HG03066 (cell line): ENCODE data around the gene PACRG.

Experiments
- ATAC-seq: cut with Tn5 transposase; IDR thresholded peaks from one replicate; pipeline ENCODE4 v1.9.1; 2021; ENCODE audit warnings: low read depth; ENCODE audit not compliant: unreplicated experiment

PACRG gene

GRCh38 chr6:163226181-163226835 is 498.5 kb downstream of the PACRG start:
- no peak for ATAC-seq

GRCh38 chr6:163226836-163227485 is 499.2 kb downstream of the PACRG start:
- ATAC-seq: no peak

- ATAC-seq: no peak
Observed at GRCh38 chr6:163228041-163228440, 500.3 kb downstream of the PACRG start.

- ATAC-seq: no peak
Observed at GRCh38 chr6:163229050-163229449, 501.3 kb downstream of the PACRG start.

GRCh38 chr6:163230901-163231300 is 503.1 kb downstream of the PACRG start:
- ATAC-seq: no peak

GRCh38 chr6:163231356-163232014 is 503.7 kb downstream of the PACRG start:
- no peak for ATAC-seq

GRCh38 chr6:163232015-163232523 is 504.3 kb downstream of the PACRG start:
- no peak for ATAC-seq

- ATAC-seq: no peak
Observed at GRCh38 chr6:163232649-163233048, 504.9 kb downstream of the PACRG start.

GRCh38 chr6:163237110-163237509 is 509.3 kb downstream of the PACRG start:
- no peak for ATAC-seq

GRCh38 chr6:163239572-163240340 is 512.0 kb downstream of the PACRG start:
- no peak for ATAC-seq

GRCh38 chr6:163240556-163240955 is 512.8 kb downstream of the PACRG start:
- ATAC-seq: no peak

GRCh38 chr6:163241683-163242082 is 513.9 kb downstream of the PACRG start:
- no peak for ATAC-seq

GRCh38 chr6:163243083-163243482 is 515.3 kb downstream of the PACRG start:
- no peak for ATAC-seq

- ATAC-seq: no peak
Observed at GRCh38 chr6:163243692-163244589, 516.2 kb downstream of the PACRG start.

GRCh38 chr6:163248051-163248450 is 520.3 kb downstream of the PACRG start:
- ATAC-seq: no peak

GRCh38 chr6:163249651-163250101 is 521.9 kb downstream of the PACRG start:
- no peak for ATAC-seq

GRCh38 chr6:163250116-163250515 is 522.3 kb downstream of the PACRG start:
- no peak for ATAC-seq

GRCh38 chr6:163252061-163252591 is 524.4 kb downstream of the PACRG start:
- no peak for ATAC-seq

GRCh38 chr6:163253556-163254213 is 525.9 kb downstream of the PACRG start:
- no peak for ATAC-seq
